GM21515 (cell line): ENCODE results near the gene ZNF281.
"Not testable (repeated sequence)": the region's sequence is repeated elsewhere in the genome, so short reads cannot be mapped to it uniquely, and the experiment has no call there.

Experiments
- ATAC-seq: cut with Tn5 transposase; IDR thresholded peaks from one replicate; pipeline ENCODE4 v1.9.1; 2021; ENCODE audit not compliant: unreplicated experiment

ZNF281 gene

DNA sequence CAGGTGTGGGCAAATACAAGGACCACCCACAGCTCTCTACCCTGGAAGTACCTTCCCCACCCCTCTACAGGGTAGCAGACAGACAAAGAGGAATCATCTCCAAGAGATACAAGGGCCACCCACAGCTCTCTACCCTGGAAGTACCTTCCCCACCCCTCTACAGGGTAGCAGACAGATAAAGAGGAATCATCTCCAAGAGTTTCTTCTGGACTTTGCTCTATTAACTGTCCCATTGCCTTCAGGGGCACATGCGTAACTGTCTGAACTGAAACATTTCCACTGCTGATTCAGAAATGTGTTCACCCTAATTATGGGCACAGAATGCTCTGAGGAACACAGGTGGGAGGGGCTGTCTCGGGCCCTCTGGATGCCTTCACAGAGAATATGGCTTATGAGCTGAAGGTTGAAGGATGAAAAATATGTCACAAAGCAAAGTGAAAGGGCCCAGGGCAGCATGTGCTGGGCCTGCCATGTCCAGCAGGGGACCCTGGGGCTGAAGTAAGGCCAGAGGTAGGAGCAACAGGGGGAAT is 43.9 kb downstream of the ZNF281 start:
- no peak for ATAC-seq

GRCh38 chr1:200364831-200365230 is 45.0 kb downstream of the ZNF281 start:
- no peak for ATAC-seq

GRCh38 chr1:200364091-200364759 is 45.6 kb downstream of the ZNF281 start:
- no peak for ATAC-seq

GRCh38 chr1:200363264-200363933 is 46.4 kb downstream of the ZNF281 start:
- no peak for ATAC-seq

- no peak for ATAC-seq
Observed at GRCh38 chr1:200362421-200362820, 47.4 kb downstream of the ZNF281 start.

- no peak for ATAC-seq
Observed at GRCh38 chr1:200359610-200360163, 50.1 kb downstream of the ZNF281 start.

GRCh38 chr1:200357925-200358324 is 51.9 kb downstream of the ZNF281 start:
- ATAC-seq = not testable (repeated sequence)

DNA sequence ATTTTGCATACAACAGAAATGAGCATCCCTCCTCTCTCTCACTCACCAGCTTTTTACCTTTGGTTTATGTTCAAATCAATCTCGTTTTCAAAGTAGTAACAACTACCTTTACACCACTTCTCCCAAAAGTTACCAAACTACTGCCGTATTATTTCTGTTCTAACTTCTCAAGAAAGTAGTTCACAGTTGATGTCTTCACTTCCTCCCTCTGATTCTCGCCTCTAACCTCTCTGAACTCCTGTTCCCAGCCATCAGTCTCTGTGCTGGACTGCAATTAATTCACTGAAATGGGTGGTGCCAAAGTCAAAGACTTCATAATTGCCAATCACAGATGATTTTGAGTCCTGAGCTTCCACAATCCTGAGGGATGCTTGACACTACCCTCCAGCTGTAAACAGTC is 54.0 kb downstream of the ZNF281 start:
- ATAC-seq = no peak
